Gastrocnemius medialis (tissue), 4 donors: Measurements from ENCODE around the gene LRRC4.

Experiments
- POLR2A ChIP-seq, 2 donors: fragments of 450-650 bp; IDR thresholded peaks; one replicate each; pipeline ENCODE4 v1.6.1; 2017; ENCODE audit warnings: antibody characterized with exemption in 2 of 2, mild to moderate bottlenecking in 2 of 2, moderate library complexity in 2 of 2
- TF ChIP-seq, protein P1 (sequence below), 5 experiments: fragments of 450-650 bp in 3 of 5; fragments of 200-600 bp in 2 of 5; sonication (generic) in 2 of 5; IDR thresholded peaks in 4 of 5; conservative IDR thresholded peaks in 1 of 5; 1 replicate in 4 of 5; 2 replicates in 1 of 5; pipeline ENCODE4 v1.5.1; 2016 to 2019; ENCODE audit warnings: antibody characterized with exemption in 5 of 5, mild to moderate bottlenecking in 3 of 5, moderate library complexity in 3 of 5

GRCh38 chr7:128010391-128011127 is 20.7 kb downstream of the LRRC4 start:
- TF ChIP-seq, protein P1, sequence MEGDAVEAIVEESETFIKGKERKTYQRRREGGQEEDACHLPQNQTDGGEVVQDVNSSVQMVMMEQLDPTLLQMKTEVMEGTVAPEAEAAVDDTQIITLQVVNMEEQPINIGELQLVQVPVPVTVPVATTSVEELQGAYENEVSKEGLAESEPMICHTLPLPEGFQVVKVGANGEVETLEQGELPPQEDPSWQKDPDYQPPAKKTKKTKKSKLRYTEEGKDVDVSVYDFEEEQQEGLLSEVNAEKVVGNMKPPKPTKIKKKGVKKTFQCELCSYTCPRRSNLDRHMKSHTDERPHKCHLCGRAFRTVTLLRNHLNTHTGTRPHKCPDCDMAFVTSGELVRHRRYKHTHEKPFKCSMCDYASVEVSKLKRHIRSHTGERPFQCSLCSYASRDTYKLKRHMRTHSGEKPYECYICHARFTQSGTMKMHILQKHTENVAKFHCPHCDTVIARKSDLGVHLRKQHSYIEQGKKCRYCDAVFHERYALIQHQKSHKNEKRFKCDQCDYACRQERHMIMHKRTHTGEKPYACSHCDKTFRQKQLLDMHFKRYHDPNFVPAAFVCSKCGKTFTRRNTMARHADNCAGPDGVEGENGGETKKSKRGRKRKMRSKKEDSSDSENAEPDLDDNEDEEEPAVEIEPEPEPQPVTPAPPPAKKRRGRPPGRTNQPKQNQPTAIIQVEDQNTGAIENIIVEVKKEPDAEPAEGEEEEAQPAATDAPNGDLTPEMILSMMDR (IDR thresholded peaks at IDR 0.05 in 4 of 5, conservative IDR thresholded peaks at IDR 0.05 in 1 of 5), result no peak
- TF ChIP-seq POLR2A (IDR thresholded peaks at IDR 0.05), result no peak
